Measurements from ENCODE around the gene CCL25. TPM values are rescaled to one million over a fixed set of nuclear protein-coding genes. Genes with fewer than 3 reads are reported as not detected.
"Not testable (repeated sequence)": the region's sequence is repeated elsewhere in the genome, so short reads cannot be mapped to it uniquely, and the experiment has no call there.

CCL25 gene
- total RNA-seq, 4 donors from 2014 or later: not detected

DNA sequence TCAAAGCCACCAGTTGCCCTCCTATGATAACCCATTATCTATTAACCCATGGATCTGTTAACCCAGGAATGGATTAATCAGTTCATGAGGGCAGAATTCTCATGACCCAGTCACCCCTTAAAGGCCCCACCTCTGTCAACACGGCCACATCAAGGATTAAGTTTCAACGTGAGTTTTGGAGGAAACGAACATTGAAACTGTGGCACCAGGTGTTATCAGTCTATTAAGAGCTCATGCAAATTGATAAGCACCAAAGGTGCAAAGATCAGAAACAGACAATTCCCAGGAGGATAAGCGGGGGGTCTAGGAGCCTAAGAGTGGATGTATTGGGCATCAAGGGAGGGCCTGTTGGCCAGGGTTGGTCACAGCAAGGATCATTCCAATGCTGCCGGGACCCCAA, 27.2 kb upstream of the CCL25 start:
- Histone ChIP-seq H3K4me3 (replicated peaks in 1 of 3) (no peak overlapping the region), H3K9me3 (no peaks in the 10 kb centered on the region), H3K36me3 (no peaks in the 10 kb centered on the region), H3K27me3 (no peaks in the 10 kb centered on the region), H3K4me1 (no peaks in the 10 kb centered on the region), H3K27ac (no peak overlapping the region)
- intact Hi-C loops (cut with DNase I): no loop called here
- no peak for TF ChIP-seq POLR2A (IDR thresholded peaks at IDR 0.05)
- TF ChIP-seq, protein P1, sequence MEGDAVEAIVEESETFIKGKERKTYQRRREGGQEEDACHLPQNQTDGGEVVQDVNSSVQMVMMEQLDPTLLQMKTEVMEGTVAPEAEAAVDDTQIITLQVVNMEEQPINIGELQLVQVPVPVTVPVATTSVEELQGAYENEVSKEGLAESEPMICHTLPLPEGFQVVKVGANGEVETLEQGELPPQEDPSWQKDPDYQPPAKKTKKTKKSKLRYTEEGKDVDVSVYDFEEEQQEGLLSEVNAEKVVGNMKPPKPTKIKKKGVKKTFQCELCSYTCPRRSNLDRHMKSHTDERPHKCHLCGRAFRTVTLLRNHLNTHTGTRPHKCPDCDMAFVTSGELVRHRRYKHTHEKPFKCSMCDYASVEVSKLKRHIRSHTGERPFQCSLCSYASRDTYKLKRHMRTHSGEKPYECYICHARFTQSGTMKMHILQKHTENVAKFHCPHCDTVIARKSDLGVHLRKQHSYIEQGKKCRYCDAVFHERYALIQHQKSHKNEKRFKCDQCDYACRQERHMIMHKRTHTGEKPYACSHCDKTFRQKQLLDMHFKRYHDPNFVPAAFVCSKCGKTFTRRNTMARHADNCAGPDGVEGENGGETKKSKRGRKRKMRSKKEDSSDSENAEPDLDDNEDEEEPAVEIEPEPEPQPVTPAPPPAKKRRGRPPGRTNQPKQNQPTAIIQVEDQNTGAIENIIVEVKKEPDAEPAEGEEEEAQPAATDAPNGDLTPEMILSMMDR (IDR thresholded peaks at IDR 0.05): no peak
- WGBS, 2 donors: 74 to 80% methylated on average over 5 of the region's 5 CpGs
- no peak for DNase-seq

DNA sequence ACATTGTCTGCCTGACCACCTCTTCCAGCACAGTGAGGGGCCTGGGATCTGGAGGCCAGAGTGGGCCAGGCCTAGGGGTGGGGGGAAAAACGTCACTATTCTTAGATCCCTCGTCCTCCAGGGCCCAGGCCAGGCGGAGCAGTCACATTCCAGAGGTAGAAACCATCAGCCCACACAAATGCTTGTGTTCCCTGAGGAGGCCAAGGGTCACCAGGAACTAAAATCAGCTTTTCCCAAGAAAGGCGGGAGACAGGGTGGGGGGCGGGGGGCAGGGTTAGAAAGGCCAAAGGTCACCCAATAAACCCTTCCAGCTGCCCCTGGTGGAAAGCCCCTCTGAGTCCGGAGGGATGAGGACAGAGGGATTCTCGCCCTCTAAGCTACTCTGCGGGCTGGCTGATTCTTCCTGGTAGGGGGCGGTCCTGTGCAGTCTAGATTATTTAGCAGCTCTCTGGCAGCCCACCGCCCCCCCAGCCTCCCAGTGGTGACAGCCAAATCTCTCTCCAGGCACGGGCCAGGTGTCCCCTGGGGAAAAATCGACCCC, 23.5 kb upstream of the CCL25 start:
- 26 to 44% methylated on average over 10 of the region's 12 CpGs for WGBS, 2 donors
- no peaks in the 10 kb centered on the region for H3K4me1 ChIP-seq
- DNase-seq: no peak
- no peak overlapping the region for H3K4me3 ChIP-seq (replicated peaks in 1 of 3)
- no peaks in the 10 kb centered on the region for H3K27me3 ChIP-seq
- no peak for TF ChIP-seq POLR2A (IDR thresholded peaks at IDR 0.05)
- TF ChIP-seq, protein P1 (IDR thresholded peaks at IDR 0.05): no peak
- intact Hi-C loops (cut with DNase I): no loop called here
- no peak overlapping the region for H3K27ac ChIP-seq
- H3K36me3 ChIP-seq: no peaks in the 10 kb centered on the region
- H3K9me3 ChIP-seq: no peaks in the 10 kb centered on the region

DNA sequence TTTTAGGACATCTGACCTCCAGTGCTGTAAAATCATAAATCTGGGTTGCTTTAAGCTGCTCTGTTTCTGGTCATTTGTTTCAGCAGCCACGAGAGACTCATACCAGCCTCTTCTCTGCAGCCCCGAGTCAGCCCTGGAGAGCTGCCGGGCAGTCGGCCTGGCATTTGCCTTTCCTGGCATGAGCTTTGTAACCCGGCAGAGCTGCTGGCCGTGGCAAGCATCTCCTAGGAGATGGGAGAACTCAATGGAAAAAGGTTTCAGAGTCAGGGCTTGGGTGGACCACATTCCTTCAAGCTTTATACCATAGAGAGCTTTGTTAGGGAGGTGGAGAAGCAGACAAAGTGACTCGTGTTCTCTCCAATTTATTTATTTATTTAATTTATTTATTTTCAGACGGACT, 21.6 kb upstream of the CCL25 start:
- DNase-seq: no peak
- no peak overlapping the region for H3K27ac ChIP-seq
- H3K4me3 ChIP-seq (replicated peaks in 1 of 3): no peak overlapping the region
- intact Hi-C loops (cut with DNase I): no loop called here
- no peaks in the 10 kb centered on the region for H3K4me1 ChIP-seq
- 81 to 84% methylated on average over 8 of the region's 8 CpGs for WGBS, 2 donors
- H3K27me3 ChIP-seq: no peaks in the 10 kb centered on the region
- TF ChIP-seq, protein P1 (IDR thresholded peaks at IDR 0.05): no peak
- TF ChIP-seq POLR2A (IDR thresholded peaks at IDR 0.05): no peak
- no peaks in the 10 kb centered on the region for H3K36me3 ChIP-seq
- no peaks in the 10 kb centered on the region for H3K9me3 ChIP-seq

DNA sequence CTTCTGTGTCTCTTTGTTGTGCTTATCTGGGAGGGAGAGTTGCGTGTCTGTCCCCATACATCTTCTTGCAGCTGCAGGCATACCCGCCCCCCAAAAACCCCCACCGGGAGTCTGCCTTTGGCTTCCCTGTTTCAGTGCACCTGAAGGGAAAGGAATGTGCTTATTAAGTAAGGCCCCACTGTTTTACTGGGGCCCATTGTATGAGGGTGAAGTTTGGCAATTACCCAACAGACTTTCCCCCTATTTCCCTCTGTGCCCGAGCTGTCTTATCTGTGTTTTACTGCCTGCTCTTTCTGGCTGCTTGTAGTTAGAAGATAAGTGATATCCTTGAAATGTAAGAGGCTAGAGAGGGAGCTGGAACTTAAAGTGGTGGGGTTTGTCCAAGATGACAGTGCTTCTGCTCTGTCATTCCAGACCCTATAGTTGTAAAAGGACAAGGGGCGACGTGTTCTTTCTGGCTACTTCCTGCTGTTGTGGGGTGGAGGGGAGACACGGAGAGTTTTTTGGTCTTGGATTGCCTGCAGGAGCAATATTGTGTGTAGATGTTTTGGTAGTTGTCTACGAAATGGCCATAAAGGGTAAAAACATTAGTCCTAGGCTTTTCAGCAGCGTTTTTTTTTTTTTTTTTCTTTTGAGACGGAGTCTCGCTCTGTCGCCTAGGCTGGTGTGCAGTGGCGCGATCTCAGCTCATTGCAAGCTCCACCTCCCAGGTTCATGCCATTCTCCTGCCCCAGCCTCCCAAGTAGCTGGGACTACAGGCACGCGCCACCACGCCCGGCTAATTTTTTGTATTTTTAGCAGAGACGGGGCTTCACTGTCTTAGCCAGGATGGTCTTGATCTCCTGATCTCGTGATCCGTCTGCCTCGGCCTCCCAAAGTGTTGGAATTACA, 19.0 kb upstream of the CCL25 start:
- 65 to 72% methylated on average over 22 of the region's 22 CpGs for WGBS, 2 donors
- H3K4me3 ChIP-seq (replicated peaks in 1 of 3); H3K36me3 ChIP-seq; H3K27me3 ChIP-seq; intact Hi-C loops (cut with DNase I); H3K9me3 ChIP-seq; H3K4me1 ChIP-seq; H3K27ac ChIP-seq; DNase-seq: not testable (repeated sequence)

DNA sequence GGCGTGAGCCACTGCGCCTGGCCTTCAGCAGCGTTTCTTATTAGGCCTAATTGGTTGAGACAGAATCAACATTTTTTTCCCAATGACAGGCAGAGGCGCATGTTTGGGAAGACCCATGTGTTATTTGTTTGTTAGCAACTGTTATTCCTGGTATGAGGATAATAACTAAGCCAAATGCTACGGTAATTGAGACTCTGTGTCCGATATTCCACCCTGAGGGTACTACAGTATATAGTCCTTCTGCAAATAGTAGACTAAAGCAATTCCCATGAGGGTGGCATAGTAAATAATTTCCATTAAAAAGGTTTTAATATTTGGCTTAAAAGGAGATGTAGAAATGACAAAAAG, 18.4 kb upstream of the CCL25 start:
- no peak for DNase-seq
- Histone ChIP-seq H3K4me3 (replicated peaks in 1 of 3) (no peak overlapping the region), H3K27ac (no peak overlapping the region), H3K27me3 (no peaks in the 10 kb centered on the region), H3K9me3 (no peaks in the 10 kb centered on the region), H3K4me1 (no peaks in the 10 kb centered on the region), H3K36me3 (no peaks in the 10 kb centered on the region)
- no peak for TF ChIP-seq POLR2A (IDR thresholded peaks at IDR 0.05)
- TF ChIP-seq, protein P1 (IDR thresholded peaks at IDR 0.05): no peak
- 90 to 93% methylated on average over 6 of the region's 6 CpGs for WGBS, 2 donors
- intact Hi-C loops (cut with DNase I): no loop called here
